ENCODE results near the gene C2orf92. TPM values are rescaled to one million over a fixed set of nuclear protein-coding genes. Genes with fewer than 3 reads are reported as not detected.

C2orf92 gene
- total RNA-seq, 1 donor from 2014 or later, result 1.3 TPM

DNA sequence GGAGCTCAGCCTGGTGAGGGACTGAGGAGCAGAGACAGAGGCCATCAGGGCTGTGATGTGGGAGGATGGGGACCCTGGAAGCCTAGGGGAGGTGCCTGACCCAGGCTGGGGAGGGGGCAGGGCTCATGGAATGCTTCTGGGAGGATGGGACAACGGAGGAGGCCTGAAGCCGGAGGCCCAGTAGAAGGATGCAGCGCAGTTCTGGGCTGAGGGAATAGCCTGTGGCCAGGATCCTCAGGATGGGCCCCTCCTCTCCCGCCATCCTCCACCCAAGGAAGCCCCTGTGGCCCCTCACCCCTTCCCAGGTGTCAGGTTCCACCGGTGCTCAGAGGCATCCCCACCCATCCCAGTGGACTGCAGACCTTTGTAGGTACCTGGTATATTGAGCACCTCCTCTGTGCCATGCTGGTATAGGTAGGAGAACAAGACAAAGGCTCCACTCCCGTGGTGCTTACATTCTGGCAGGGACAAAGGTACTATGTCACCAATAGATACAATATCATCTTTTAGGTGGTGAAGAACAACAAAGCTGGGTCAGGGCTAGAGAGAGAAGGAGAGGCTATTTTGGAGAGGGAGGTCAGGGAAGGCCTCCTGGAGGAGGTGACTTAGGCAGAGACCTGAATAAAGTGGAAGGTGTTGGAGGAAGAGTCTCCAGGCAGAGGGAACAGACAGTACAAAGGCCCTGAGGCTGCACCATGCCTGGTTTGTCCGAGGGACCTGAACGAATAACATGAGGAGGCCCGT is 46.6 kb downstream of the C2orf92 start:
- no peak for DNase-seq (ENCODE audit: low read depth)
- no peak overlapping the region for H3K4me3 ChIP-seq (ENCODE audit: low read depth, low read length)

DNA sequence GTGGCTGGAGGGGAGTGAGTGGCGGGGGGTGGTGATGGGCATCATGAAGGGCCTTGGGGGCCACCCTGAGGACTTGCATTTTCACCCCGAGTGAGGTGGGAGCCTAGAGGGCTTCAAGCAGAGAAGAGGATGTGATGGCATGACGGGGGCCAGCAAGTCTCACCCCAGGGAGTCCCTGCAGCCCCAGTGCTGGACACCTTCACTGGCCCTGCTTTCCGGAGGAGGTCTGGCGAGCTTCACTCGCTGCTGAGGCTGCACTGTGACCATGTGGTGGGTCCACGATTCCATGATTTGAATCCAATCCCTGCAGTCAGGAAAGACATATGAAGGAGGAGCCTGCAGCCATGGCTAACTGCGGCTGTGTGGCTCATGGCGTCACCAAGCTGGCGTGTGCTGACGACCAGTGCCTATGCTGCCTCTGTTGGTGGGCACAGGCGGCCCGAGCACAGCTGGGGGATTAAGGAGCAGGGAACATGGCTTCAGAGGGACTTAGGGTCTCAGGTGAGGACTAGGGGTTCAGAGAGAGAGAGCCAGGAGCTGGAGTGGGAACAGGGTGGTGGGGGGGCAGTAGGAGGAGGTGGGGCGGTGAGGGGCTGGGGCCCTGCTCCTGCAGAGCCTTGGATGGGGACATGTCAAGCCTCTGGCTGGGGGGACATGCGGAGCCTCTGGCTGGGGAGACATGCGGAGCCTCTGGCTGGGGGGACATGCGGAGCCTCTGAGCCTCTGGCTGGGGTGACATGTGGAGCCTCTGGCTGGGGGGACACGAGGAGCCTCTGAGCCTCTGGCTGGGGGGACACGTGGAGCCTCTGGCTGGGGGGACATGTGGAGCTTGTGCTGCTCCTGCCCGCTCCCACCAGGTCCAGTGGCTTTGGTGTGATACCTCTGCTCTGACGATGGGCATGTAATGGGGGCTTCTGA is 47.4 kb downstream of the C2orf92 start:
- DNase-seq (ENCODE audit: low read depth), result no peak
- TF ChIP-seq, protein P1, sequence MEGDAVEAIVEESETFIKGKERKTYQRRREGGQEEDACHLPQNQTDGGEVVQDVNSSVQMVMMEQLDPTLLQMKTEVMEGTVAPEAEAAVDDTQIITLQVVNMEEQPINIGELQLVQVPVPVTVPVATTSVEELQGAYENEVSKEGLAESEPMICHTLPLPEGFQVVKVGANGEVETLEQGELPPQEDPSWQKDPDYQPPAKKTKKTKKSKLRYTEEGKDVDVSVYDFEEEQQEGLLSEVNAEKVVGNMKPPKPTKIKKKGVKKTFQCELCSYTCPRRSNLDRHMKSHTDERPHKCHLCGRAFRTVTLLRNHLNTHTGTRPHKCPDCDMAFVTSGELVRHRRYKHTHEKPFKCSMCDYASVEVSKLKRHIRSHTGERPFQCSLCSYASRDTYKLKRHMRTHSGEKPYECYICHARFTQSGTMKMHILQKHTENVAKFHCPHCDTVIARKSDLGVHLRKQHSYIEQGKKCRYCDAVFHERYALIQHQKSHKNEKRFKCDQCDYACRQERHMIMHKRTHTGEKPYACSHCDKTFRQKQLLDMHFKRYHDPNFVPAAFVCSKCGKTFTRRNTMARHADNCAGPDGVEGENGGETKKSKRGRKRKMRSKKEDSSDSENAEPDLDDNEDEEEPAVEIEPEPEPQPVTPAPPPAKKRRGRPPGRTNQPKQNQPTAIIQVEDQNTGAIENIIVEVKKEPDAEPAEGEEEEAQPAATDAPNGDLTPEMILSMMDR (conservative IDR thresholded peaks at IDR 0.05; ENCODE audit: low read depth, low read length), result no peak

More for the DNA sequence above, 46.6 kb downstream of the C2orf92 start:
- TF ChIP-seq, protein P1 (conservative IDR thresholded peaks at IDR 0.05; ENCODE audit: low read depth, low read length), result no peak

DNA sequence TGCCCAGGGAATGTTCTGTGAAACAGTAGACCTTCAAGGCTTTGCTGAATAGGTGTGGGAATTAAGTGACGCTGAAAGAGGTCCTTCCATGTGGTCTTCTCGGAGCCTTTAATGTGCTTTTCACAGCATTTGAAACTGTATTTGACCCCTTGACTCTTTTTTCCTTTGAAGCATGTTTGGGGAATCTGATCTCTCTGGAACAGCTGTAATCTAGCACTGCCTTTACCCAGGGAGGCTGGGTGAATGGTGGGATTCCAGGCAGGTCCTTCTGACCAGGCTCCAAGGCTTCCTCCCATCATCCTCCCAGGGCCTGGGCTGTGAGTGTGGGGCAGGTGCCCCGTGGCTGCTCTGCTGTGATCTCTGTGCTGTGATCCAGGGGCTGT is 48.1 kb downstream of the C2orf92 start:
- TF ChIP-seq, protein P1 (conservative IDR thresholded peaks at IDR 0.05; ENCODE audit: low read depth, low read length), result no peak
- no peak for DNase-seq (ENCODE audit: low read depth)
- H3K4me3 ChIP-seq (ENCODE audit: low read depth, low read length), result no peak overlapping the region

More for the DNA sequence above, 47.4 kb downstream of the C2orf92 start:
- no peak overlapping the region for H3K4me3 ChIP-seq (ENCODE audit: low read depth, low read length)

DNA sequence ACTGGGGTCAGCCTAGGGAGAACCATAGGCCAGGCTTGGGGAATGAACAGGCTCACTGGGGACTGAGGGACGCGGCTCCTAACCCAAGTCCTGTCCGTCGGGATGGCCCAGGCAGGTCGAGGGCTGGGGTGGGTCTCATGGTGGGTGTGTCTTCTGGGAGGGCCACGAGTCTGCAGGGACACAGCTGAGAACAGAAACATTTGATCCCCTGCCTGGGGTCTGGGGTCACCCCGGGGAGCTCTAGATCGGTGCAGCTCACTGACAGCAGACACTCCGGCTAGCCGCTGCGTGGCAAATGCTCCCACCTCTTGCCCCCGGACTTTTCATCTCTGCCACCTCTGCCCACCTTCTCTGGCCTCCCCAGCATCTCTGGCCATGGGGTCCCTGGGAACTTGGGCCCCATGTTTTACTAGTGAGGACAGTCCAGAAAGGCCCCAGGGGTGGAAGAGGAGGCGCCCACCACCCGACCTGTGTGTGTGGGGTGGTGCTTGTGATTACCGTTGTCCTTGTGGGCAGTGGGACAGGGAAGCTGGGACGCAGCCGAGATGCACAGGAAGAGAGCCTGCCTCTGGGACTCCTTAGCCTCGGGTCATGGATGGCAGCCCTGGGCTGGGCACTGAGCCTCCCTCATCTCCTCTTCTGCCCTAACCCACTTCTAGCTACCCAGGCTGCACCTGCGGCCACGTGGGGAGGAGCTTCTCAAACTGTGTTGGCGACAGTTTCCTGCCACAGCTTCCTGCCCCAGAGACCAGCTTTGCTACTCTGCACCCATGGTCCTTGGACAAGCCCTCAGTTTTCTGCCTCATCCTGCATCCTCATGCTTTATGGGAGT is 48.8 kb downstream of the C2orf92 start:
- TF ChIP-seq, protein P1 (conservative IDR thresholded peaks at IDR 0.05; ENCODE audit: low read depth, low read length), result no peak
- H3K4me3 ChIP-seq (ENCODE audit: low read depth, low read length), result no peak overlapping the region
- DNase-seq (ENCODE audit: low read depth), result no peak

DNA sequence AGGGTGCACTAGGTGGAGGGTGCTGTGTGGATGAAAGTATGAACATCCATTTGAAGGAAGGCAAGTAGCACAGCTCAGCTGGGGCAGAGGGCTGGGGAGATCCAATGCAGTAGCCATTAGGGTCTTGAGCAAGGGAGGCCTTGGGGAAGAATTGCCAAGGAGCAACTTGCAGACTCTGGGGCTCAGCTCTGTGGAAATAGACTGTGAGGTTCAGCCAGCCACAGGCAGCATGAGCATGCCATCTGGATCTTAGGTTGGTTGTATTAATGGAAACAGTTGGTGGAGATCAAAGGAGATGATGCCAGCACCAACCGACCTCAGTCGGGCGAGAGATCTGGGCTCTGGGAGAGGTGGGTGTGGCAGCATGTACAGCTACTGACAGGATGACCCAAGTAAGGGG is 49.4 kb downstream of the C2orf92 start:
- DNase-seq (ENCODE audit: low read depth), result no peak
- TF ChIP-seq, protein P1 (conservative IDR thresholded peaks at IDR 0.05; ENCODE audit: low read depth, low read length), result no peak
- H3K4me3 ChIP-seq (ENCODE audit: low read depth, low read length), result no peak overlapping the region

DNA sequence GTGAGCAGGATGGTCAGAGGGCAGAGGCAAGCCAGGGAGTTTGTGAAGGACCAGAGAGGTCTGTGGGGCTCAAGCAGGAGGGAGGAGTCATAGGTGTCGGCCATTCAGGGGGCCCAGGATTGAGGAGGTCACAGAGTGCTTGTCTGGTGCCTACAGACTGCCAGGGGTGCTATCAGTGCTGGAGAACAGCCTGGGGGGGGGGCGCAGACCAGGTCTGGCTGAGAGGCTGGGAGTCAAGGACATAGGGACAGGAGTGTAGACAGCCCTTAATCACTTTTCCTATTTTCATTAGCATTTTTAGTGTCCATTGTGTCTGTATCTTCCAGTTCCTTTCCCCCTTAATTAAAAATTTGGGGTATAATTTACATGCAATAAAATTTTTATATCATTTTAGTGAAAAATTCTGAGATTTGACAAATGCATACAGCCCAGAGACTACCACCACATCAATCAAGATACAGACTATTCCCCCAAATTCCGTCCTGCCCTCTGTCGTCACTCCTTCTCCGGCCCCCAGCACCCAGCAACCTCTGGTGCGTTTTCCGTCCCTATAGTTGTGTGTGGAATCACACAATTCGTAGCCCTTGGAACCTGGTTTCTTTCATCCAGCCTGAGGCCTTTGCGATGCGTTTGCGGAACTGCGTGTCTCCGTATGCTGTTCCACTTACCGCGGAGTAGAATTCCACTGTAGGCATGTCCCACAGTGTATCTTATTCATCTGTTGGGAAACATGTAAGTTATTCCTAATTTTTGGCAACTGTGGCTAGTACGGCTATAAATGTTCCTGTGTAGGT is 50.0 kb downstream of the C2orf92 start:
- DNase-seq (ENCODE audit: low read depth), result no peak
- TF ChIP-seq, protein P1 (conservative IDR thresholded peaks at IDR 0.05; ENCODE audit: low read depth, low read length), result no peak
- H3K4me3 ChIP-seq (ENCODE audit: low read depth, low read length), result no peak overlapping the region

All from epithelial cell of proximal tubule (primary cell).